ENCODE measurements around the gene CCDC142.
A peak's percentile ranks its signal among the peaks of the same experiment; 100 is the strongest.

The CCDC142 gene

GRCh38 chr2:74482801-74483674 lies at the start of gene CCDC142, which contains the start of gene TTC31:
CCDC142 (minus strand) TSS chr2:74482998; CDS start chr2:74482837, 161 bp downstream.
TTC31 (plus strand) TSS chr2:74483081; CDS start chr2:74483096, 15 bp downstream.
- H3K4me3 Mint-ChIP-seq: peak within 1 kb of the TSS; percentile 100
- no peaks in the 10 kb centered on the region for H3K27me3 Mint-ChIP-seq
- H3K9me3 Mint-ChIP-seq: no peaks in the 10 kb centered on the region
- H3K4me1 Mint-ChIP-seq: peaks cover 35% of the 10 kb centered on the region
- ATAC-seq: peak; percentile 97
- peaks cover 32% of the 10 kb centered on the region for H3K36me3 Mint-ChIP-seq
- H3K27ac Mint-ChIP-seq: peak within 1 kb of the TSS; percentile 97

- H3K4me1 Mint-ChIP-seq: peaks cover 48% of the 10 kb centered on the region
- H3K36me3 Mint-ChIP-seq: peaks cover 37% of the 10 kb centered on the region
- no peaks in the 10 kb centered on the region for H3K27me3 Mint-ChIP-seq
- no peak overlapping the region for H3K27ac Mint-ChIP-seq
- ATAC-seq: no peak
- no peaks in the 10 kb centered on the region for H3K9me3 Mint-ChIP-seq
- peak overlapping the region; percentile 27 for H3K4me3 Mint-ChIP-seq
Measured at GRCh38 chr2:74532222-74532621, 49.4 kb upstream of the CCDC142 start.

- peaks cover 48% of the 10 kb centered on the region for H3K4me1 Mint-ChIP-seq
- ATAC-seq: no peak
Measured at GRCh38 chr2:74531666-74532065, 48.9 kb upstream of the CCDC142 start.

GRCh38 chr2:74530239-74531187 lies 47.7 kb upstream of the CCDC142 start:
- Mint-ChIP-seq H3K9me3 (no peaks in the 10 kb centered on the region), H3K27ac (peak overlapping the region; percentile 99), H3K36me3 (peaks cover 53% of the 10 kb centered on the region), H3K4me1 (peaks cover 52% of the 10 kb centered on the region), H3K27me3 (no peaks in the 10 kb centered on the region), H3K4me3 (peak overlapping the region; percentile 99)
- ATAC-seq: peak; percentile 52

More at GRCh38 chr2:74531666-74532065, 48.9 kb upstream of the CCDC142 start:
- peaks cover 42% of the 10 kb centered on the region for H3K36me3 Mint-ChIP-seq
- no peaks in the 10 kb centered on the region for H3K9me3 Mint-ChIP-seq
- peak overlapping the region; percentile 99 for H3K27ac Mint-ChIP-seq
- H3K4me3 Mint-ChIP-seq: peak overlapping the region; percentile 99
- no peaks in the 10 kb centered on the region for H3K27me3 Mint-ChIP-seq

GRCh38 chr2:74529357-74530238 lies 46.8 kb upstream of the CCDC142 start, which contains the start of the genes AUP1 and HTRA2:
AUP1 (minus strand) TSS chr2:74529706; CDS start chr2:74529629, 77 bp downstream.
HTRA2 (plus strand) TSS chr2:74529933; CDS start chr2:74530007, 74 bp downstream.
- ATAC-seq: peak; percentile 93
- Mint-ChIP-seq H3K27ac (peak within 1 kb of the TSS; percentile 99), H3K4me1 (peaks cover 52% of the 10 kb centered on the region), H3K36me3 (peaks cover 59% of the 10 kb centered on the region), H3K4me3 (peak within 1 kb of the TSS; percentile 99), H3K9me3 (no peaks in the 10 kb centered on the region), H3K27me3 (no peaks in the 10 kb centered on the region)

- H3K9me3 Mint-ChIP-seq: no peaks in the 10 kb centered on the region
- peaks cover 52% of the 10 kb centered on the region for H3K4me1 Mint-ChIP-seq
- H3K27me3 Mint-ChIP-seq: no peaks in the 10 kb centered on the region
- peak; percentile 6 for ATAC-seq
- H3K36me3 Mint-ChIP-seq: peaks cover 58% of the 10 kb centered on the region
- H3K4me3 Mint-ChIP-seq: peak overlapping the region; percentile 99
- peak overlapping the region; percentile 99 for H3K27ac Mint-ChIP-seq
Measured at GRCh38 chr2:74528600-74529356, 46.0 kb upstream of the CCDC142 start.

GRCh38 chr2:74527741-74528140 lies 44.9 kb upstream of the CCDC142 start:
- peak overlapping the region; percentile 99 for H3K27ac Mint-ChIP-seq

GRCh38 chr2:74526649-74527230 lies 43.9 kb upstream of the CCDC142 start:
- Mint-ChIP-seq H3K27ac (peak overlapping the region; percentile 71), H3K9me3 (no peaks in the 10 kb centered on the region), H3K27me3 (no peaks in the 10 kb centered on the region), H3K4me1 (peaks cover 44% of the 10 kb centered on the region), H3K4me3 (peak overlapping the region; percentile 11), H3K36me3 (peaks cover 52% of the 10 kb centered on the region)
- no peak for ATAC-seq

More at GRCh38 chr2:74527741-74528140, 44.9 kb upstream of the CCDC142 start:
- Mint-ChIP-seq H3K4me3 (peak overlapping the region; percentile 99), H3K36me3 (peaks cover 52% of the 10 kb centered on the region), H3K27me3 (no peaks in the 10 kb centered on the region), H3K4me1 (peaks cover 52% of the 10 kb centered on the region), H3K9me3 (no peaks in the 10 kb centered on the region)
- ATAC-seq: no peak

- no peaks in the 10 kb centered on the region for H3K27me3 Mint-ChIP-seq
- H3K36me3 Mint-ChIP-seq: peaks cover 46% of the 10 kb centered on the region
- H3K4me3 Mint-ChIP-seq: peak within 1 kb of the TSS; percentile 11
- H3K27ac Mint-ChIP-seq: peak within 1 kb of the TSS; percentile 71
- ATAC-seq: peak; percentile 17
- no peaks in the 10 kb centered on the region for H3K9me3 Mint-ChIP-seq
- H3K4me1 Mint-ChIP-seq: peaks cover 36% of the 10 kb centered on the region
Measured at GRCh38 chr2:74525717-74526648, 43.2 kb upstream of the CCDC142 start, which contains the start of gene DQX1. DQX1 (minus strand) TSS chr2:74526231; CDS start chr2:74525729, 502 bp downstream.

GRCh38 chr2:74524955-74525716 lies 42.3 kb upstream of the CCDC142 start:
- H3K36me3 Mint-ChIP-seq: peaks cover 46% of the 10 kb centered on the region
- H3K27me3 Mint-ChIP-seq: peaks cover 6% of the 10 kb centered on the region
- no peaks in the 10 kb centered on the region for H3K9me3 Mint-ChIP-seq
- ATAC-seq: no peak
- peaks cover 32% of the 10 kb centered on the region for H3K4me1 Mint-ChIP-seq
- no peak overlapping the region for H3K27ac Mint-ChIP-seq
- H3K4me3 Mint-ChIP-seq: no peak overlapping the region

GRCh38 chr2:74524005-74524404 lies 41.2 kb upstream of the CCDC142 start:
- Mint-ChIP-seq H3K4me1 (peaks cover 30% of the 10 kb centered on the region), H3K27ac (no peak overlapping the region), H3K4me3 (no peak overlapping the region), H3K36me3 (peaks cover 47% of the 10 kb centered on the region), H3K27me3 (peaks cover 17% of the 10 kb centered on the region), H3K9me3 (no peaks in the 10 kb centered on the region)
- no peak for ATAC-seq

GRCh38 chr2:74522516-74522915 lies 39.7 kb upstream of the CCDC142 start:
- H3K27ac Mint-ChIP-seq: no peak overlapping the region
- H3K9me3 Mint-ChIP-seq: no peaks in the 10 kb centered on the region
- ATAC-seq: no peak
- H3K36me3 Mint-ChIP-seq: peaks cover 33% of the 10 kb centered on the region
- H3K4me3 Mint-ChIP-seq: no peak overlapping the region
- H3K27me3 Mint-ChIP-seq: peaks cover 32% of the 10 kb centered on the region
- H3K4me1 Mint-ChIP-seq: peaks cover 15% of the 10 kb centered on the region

Data from stimulated activated memory B cell treated with anti-CD40 and anti-IgM and Interleukin-4, amounts not matched to agents 10 μg/mL and 1 μg/mL and 100 μg/mL, for 72 hours (primary cell).